GM19193 (cell line): ENCODE results near the gene ERC2.

Experiments used
- POLR2A ChIP-seq: IDR thresholded peaks from 4 replicates; pipeline ENCODE4 v1.6.1; 2011; ENCODE audit not compliant: insufficient read depth, insufficient read length; ENCODE audit errors: extremely low read depth

Gene ERC2

GRCh38 chr3:56398659-56399058 is 69.6 kb downstream of the ERC2 start:
- no peak for TF ChIP-seq POLR2A

GRCh38 chr3:56397798-56398197 is 70.5 kb downstream of the ERC2 start:
- no peak for TF ChIP-seq POLR2A

GRCh38 chr3:56389183-56389830 is 79.0 kb downstream of the ERC2 start:
- no peak for TF ChIP-seq POLR2A

- TF ChIP-seq POLR2A = no peak
Observed at GRCh38 chr3:56383092-56383491, 85.2 kb downstream of the ERC2 start.

GRCh38 chr3:56379723-56380287 is 88.5 kb downstream of the ERC2 start:
- TF ChIP-seq POLR2A = no peak

- no peak for TF ChIP-seq POLR2A
Observed at GRCh38 chr3:56375654-56376053, 92.6 kb downstream of the ERC2 start.

- no peak for TF ChIP-seq POLR2A
Observed at GRCh38 chr3:56373386-56373785, 94.9 kb downstream of the ERC2 start.

- no peak for TF ChIP-seq POLR2A
Observed at GRCh38 chr3:56370991-56371775, 97.1 kb downstream of the ERC2 start.

- no peak for TF ChIP-seq POLR2A
Observed at GRCh38 chr3:56369914-56370313, 98.4 kb downstream of the ERC2 start.

- no peak for TF ChIP-seq POLR2A
Observed at GRCh38 chr3:56368846-56369245, 99.4 kb downstream of the ERC2 start.

- TF ChIP-seq POLR2A = no peak
Observed at GRCh38 chr3:56366641-56367162, 101.6 kb downstream of the ERC2 start.

- TF ChIP-seq POLR2A = no peak
Observed at GRCh38 chr3:56365905-56366640, 102.2 kb downstream of the ERC2 start.

- TF ChIP-seq POLR2A = no peak
Observed at GRCh38 chr3:56364665-56365064, 103.6 kb downstream of the ERC2 start.

GRCh38 chr3:56363720-56364119 is 104.5 kb downstream of the ERC2 start:
- no peak for TF ChIP-seq POLR2A

- TF ChIP-seq POLR2A = no peak
Observed at GRCh38 chr3:56361731-56362130, 106.5 kb downstream of the ERC2 start.

- TF ChIP-seq POLR2A = no peak
Observed at GRCh38 chr3:56357266-56357665, 111.0 kb downstream of the ERC2 start.

GRCh38 chr3:56356808-56357207 is 111.5 kb downstream of the ERC2 start:
- TF ChIP-seq POLR2A = no peak
